Choroid plexus epithelial cell (primary cell): ENCODE results near the gene ZNF672.
A peak's percentile ranks its signal among the peaks of the same experiment; 100 is the strongest.

Experiments
- DNase-seq: peaks from one replicate; pipeline ENCODE4 v3.0.0-alpha.2; 2010; ENCODE audit warnings: low read depth
- H3K4me3 ChIP-seq: 2 replicates; pipeline ENCODE4 v1.5.1; 2011; ENCODE audit warnings: low read depth, mild to moderate bottlenecking, control low read depth, low read length, moderate library complexity
- TF ChIP-seq, protein P1 (sequence below): conservative IDR thresholded peaks from 2 replicates; pipeline ENCODE4 v1.5.1; 2011; ENCODE audit warnings: low read depth, mild to moderate bottlenecking, control low read depth, inconsistent platforms, low read length, moderate library complexity

The ZNF672 gene

DNA sequence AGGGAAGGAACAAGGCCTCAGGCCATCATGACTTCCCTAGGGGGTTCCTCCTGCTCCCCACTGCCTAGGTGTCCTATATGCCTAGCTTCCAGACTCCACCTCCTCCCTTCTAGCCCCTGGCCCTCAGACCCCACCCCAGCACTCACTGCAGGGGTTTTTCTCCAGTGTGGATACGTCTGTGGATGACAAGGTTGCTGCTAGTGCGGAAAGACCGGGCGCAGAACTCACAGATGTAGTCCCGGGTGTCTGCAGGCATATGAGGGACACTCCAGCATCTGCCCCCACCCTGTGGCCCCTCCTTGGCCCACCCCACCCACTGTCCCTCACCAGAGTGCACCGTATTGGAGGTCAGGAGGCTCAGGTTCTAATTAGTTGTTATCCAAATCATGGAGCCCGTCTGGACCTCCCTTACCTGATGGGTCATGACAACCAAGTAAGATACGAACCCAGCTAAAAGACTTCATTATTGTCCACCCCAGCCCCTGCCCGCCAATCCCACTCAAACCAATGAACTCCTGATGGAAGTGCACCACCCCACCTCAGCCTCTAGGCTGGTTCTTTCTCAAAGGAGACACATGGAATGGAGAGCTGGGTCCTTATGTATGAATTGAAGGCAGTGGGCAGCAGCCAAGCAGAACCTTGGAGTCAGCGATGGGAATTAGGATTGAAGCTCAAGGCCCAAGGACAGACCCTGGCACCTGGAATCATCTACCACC, 12.7 kb downstream of the ZNF672 start:
- no peak for DNase-seq
- no peak overlapping the region for H3K4me3 ChIP-seq
- TF ChIP-seq, protein P1, sequence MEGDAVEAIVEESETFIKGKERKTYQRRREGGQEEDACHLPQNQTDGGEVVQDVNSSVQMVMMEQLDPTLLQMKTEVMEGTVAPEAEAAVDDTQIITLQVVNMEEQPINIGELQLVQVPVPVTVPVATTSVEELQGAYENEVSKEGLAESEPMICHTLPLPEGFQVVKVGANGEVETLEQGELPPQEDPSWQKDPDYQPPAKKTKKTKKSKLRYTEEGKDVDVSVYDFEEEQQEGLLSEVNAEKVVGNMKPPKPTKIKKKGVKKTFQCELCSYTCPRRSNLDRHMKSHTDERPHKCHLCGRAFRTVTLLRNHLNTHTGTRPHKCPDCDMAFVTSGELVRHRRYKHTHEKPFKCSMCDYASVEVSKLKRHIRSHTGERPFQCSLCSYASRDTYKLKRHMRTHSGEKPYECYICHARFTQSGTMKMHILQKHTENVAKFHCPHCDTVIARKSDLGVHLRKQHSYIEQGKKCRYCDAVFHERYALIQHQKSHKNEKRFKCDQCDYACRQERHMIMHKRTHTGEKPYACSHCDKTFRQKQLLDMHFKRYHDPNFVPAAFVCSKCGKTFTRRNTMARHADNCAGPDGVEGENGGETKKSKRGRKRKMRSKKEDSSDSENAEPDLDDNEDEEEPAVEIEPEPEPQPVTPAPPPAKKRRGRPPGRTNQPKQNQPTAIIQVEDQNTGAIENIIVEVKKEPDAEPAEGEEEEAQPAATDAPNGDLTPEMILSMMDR = no peak

DNA sequence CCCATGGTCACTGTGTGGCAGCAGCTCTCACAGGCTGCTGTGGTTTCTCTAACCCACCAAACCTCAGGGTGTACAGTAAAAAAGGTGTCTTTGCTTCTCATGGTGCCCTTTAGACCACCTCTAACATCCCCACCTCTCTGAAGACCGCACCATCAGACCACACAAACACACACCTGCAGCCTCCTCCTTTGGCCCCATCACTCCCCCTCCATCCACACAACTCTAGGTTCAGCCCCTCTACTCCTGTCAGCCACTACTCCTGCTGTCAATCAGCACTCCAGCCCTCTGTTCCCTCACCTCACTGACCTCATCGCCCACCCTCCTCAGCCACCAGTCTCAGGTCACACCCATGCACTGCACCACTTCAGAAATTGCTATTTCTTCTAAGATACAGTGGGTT, 13.4 kb downstream of the ZNF672 start:
- no peak for DNase-seq
- TF ChIP-seq, protein P1 = no peak
- no peak overlapping the region for H3K4me3 ChIP-seq

DNA sequence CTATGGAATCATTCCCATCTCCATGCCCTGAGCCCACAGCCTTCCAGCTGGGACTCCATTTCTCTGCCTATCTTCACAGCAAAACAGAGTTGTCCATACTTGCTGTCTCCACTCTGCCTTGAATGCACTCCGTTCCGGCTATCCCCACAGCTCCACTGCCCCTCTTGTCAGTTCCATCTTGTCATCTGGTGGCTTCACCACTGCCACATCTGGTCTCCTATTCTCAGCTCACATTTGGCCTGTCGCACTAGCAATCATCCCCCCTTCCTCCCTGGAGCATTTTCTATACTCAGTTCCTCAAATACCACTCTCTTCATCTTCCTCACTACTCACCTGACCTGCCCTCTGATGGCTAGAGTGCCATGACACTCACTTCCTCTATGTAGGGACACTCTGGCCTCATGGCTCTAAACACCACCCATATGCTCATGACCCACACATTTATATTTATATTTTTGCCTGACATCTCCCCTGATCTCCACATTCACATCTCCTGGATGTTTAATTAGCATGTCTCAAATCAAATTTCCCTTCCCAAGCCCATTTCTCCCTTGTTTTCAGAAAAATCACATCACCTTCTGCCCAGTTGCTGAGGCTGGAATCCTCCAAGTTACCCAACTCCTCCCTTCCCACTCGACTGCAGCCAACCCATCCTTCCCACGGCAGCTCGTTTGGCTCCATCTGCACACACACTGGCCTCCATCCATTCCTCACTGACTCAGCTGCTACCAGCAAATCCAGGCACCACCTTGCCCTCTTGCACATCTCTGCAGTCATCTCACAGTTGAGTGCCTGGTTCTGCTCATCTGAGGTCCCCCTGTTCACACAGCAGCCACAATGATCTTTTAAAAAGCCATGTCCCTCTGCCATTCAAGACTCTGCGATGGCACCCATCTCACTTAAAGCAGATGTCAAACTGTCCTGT, 14.7 kb downstream of the ZNF672 start:
- peak; percentile 9 for DNase-seq
- TF ChIP-seq, protein P1 = no peak
- H3K4me3 ChIP-seq = no peak overlapping the region

DNA sequence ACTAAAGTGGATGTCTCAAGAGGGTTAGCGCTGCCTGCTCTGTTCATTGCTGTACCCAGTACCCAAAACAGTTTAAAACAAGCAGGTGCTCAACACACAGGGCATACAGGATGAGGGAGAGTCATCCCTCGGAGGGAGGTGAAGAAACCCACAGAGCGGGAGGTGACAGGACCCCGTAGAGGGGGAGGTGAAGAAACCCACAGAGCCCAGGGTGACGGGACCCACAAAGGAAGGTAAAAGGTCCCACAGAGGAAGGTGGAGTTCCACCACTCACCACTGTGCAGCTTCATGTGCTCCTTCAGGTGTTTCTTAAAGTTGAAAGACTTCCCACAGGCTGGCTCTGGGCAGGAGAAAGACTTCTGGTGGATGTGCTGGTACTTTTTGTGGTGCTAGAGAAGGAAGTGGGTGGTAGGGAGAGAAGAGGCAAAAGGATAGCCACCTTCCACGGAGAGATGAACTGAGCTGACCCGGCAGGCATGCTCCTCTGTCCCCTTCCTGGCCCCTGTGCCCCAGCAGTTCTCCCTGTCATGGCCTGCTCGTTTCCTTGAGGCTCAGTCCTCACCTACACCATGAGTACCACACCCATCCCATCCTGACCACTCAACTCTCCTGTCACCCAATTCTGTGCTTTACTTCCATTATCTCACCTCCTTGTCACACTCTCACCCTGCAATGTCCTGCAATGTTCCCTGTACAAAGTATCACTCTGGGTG, 15.8 kb downstream of the ZNF672 start:
- no peak for DNase-seq
- TF ChIP-seq, protein P1 = no peak
- no peak overlapping the region for H3K4me3 ChIP-seq

DNA sequence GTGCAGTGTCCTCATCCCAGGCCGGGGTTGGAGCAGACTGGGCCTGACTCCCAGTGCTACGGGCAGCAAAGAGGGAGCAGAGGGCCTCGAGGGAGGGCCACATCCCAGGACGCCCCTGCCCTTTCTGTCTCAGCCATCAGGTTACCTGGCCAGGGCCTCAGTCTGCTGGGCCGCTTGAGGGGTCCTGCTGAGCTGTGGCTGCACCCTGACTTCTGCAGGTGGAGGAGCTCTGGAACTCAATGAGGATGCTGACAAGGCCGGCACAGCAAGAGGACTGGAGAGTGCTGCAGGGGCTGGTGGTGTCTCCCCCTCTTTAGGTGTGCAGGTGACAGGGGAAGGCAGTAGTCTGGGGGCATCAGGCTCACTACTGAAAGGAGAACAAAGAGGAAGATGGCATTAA, 17.6 kb downstream of the ZNF672 start:
- no peak for DNase-seq
- TF ChIP-seq, protein P1 = no peak
- H3K4me3 ChIP-seq = no peak overlapping the region

DNA sequence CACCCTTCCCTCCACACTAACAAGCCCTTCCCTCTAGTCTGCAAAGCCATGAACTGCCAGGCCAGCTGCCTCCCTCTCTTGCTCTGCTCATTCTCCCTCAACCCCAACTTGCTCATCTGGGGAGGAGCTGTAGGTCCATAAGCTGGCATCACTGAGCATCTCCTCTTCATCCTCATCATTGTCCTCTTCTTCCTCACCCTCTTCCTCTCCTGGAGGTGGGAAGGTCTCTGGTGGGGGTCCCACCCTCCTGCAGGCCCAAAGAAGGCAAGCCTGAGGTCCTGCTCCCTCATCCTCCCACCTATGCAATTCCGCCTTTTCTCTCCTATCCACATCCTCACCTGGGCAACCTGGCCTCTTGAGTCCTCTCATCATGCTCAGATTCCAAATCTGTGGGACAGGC, 18.2 kb downstream of the ZNF672 start:
- H3K4me3 ChIP-seq = no peak overlapping the region
- no peak for DNase-seq
- TF ChIP-seq, protein P1 = no peak
